ENCODE results near the gene TLR10.

DNA sequence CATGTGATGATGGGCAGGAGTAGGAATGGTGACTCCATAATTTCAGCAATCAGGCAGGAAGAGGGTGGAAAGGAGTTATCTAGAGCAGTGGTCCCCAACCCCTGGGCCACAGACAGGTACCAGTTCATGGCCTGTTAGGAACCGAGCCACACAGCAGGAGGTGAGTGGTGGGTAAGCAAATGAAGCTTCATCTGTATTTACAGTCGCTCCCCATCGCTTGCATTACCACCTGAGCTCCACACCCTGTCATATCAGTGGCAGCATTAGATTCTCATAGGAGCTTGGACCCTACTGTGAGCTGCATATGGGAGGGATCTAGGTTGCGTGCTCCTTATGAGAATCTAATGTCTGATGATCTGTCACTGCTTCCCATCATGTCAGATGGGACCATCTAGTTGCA, 1.4 kb upstream of the TLR10 start:
- TF ChIP-seq EZH2 (IDR thresholded peaks at IDR 0.05; ENCODE audit: insufficient read depth, poor library complexity, severe bottlenecking) (no peak), EZH2phosphoT487 (IDR thresholded peaks at IDR 0.05; ENCODE audit: insufficient read depth, low read depth) (no peak)

Measured in GM23248 (cell line).